ENCODE results near the gene PCGF3. TPM values are rescaled to one million over a fixed set of nuclear protein-coding genes. Genes with fewer than 3 reads are reported as not detected.

The PCGF3 gene
- total RNA-seq, 1 experiment from 2014 or later: 66.3 TPM

DNA sequence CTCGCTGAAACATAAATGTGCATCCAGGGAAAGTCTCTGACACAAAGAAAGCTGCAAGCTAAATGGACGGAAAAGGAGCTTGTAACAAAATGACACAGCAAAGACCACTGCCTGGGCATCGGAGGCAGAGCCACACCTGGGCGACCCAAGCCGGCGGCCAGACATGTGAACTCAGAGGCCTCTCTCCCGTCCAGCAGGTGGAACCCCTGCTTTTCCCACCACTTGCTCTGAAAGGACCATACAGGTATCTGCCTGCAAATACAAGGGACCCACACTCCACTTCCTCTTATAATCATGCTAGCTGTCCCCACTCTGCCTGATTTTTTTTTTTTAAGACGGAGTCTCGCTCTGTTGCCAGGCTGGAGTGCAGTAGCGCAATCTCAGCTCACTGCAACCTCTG is 108.3 kb downstream of the PCGF3 start:
- Histone ChIP-seq H3K27ac (ENCODE audit: low read depth, low read length) (no peak overlapping the region), H3K9ac (ENCODE audit: low read length) (0 out of 2 replicates have a peak overlapping the region, but pooled peaks have one; percentile 9), H3K4me1 (ENCODE audit: control insufficient read depth in 1 of 2, insufficient read depth in 2 of 2, low read length in 2 of 2) (peaks cover 9 to 19% of the 10 kb centered on the region in 2 experiments), H3K79me2 (ENCODE audit: insufficient read depth, low read length) (no peaks in the 10 kb centered on the region), H4K20me1 (ENCODE audit: insufficient read depth) (no peaks in the 10 kb centered on the region), H3K9me3 (ENCODE audit: control insufficient read depth in 1 of 2, insufficient read depth in 1 of 2, low read depth in 1 of 2, low read length in 2 of 2) (no peaks in the 10 kb centered on the region), H3K27me3 (ENCODE audit: insufficient read depth, low read length) (no peaks in the 10 kb centered on the region), H3K4me3 (replicated peaks in 1 of 2; ENCODE audit: low read depth in 1 of 2, low read length in 2 of 2) (no peak overlapping the region), H3K4me2 (ENCODE audit: low read length) (peak overlapping the region; percentile 48), H3K36me3 (ENCODE audit: control insufficient read depth in 1 of 2, insufficient read depth in 2 of 2, low read length in 2 of 2) (no peaks in the 10 kb centered on the region), H3K9me2 (ENCODE audit: insufficient read depth) (no peaks in the 10 kb centered on the region), H2AFZ (ENCODE audit: low read depth, low read length, poor library complexity, severe bottlenecking) (no peak overlapping the region)
- no TSS peak for BruUV-seq (replicated peaks)
- RAD21 ChIA-PET (ENCODE audit: low non-redundant PET in 1 of 2, low total read pairs in 2 of 2, uncharacterized antibody in 2 of 2, unreplicated experiment in 2 of 2): no interaction called here
- intact Hi-C loops (cut with micrococcal nuclease): no loop called here
- POLR2A ChIA-PET: no interaction called here
- ATAC-seq: peak; percentile 69
- TF ChIP-seq FOSL1 (IDR thresholded peaks at IDR 0.05; ENCODE audit: low read depth) (no peak), CEBPB (IDR thresholded peaks at IDR 0.05; ENCODE audit: low read depth) (no peak), SIN3A (IDR thresholded peaks at IDR 0.05; ENCODE audit: low read depth) (no peak), RAD21 (IDR thresholded peaks at IDR 0.05; ENCODE audit: low read depth) (peak; percentile 59), ZFX (IDR thresholded peaks at IDR 0.05) (no peak), ZNF274 (IDR thresholded peaks at IDR 0.05; ENCODE audit: low read depth, low read length) (no peak)
- TF ChIP-seq, protein P1, sequence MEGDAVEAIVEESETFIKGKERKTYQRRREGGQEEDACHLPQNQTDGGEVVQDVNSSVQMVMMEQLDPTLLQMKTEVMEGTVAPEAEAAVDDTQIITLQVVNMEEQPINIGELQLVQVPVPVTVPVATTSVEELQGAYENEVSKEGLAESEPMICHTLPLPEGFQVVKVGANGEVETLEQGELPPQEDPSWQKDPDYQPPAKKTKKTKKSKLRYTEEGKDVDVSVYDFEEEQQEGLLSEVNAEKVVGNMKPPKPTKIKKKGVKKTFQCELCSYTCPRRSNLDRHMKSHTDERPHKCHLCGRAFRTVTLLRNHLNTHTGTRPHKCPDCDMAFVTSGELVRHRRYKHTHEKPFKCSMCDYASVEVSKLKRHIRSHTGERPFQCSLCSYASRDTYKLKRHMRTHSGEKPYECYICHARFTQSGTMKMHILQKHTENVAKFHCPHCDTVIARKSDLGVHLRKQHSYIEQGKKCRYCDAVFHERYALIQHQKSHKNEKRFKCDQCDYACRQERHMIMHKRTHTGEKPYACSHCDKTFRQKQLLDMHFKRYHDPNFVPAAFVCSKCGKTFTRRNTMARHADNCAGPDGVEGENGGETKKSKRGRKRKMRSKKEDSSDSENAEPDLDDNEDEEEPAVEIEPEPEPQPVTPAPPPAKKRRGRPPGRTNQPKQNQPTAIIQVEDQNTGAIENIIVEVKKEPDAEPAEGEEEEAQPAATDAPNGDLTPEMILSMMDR (IDR thresholded peaks at IDR 0.05 in 2 of 3, conservative IDR thresholded peaks at IDR 0.05 in 1 of 3; ENCODE audit: borderline replicate concordance in 1 of 3, insufficient read depth in 1 of 3, low read depth in 2 of 3, low read length in 2 of 3): peak; percentile 16 to 20 (median 18); a peak in 2 of 6 replicates
- CTCF ChIA-PET: no interaction called here
- no peak for DNase-seq (ENCODE audit: low read depth, low spot score)

DNA sequence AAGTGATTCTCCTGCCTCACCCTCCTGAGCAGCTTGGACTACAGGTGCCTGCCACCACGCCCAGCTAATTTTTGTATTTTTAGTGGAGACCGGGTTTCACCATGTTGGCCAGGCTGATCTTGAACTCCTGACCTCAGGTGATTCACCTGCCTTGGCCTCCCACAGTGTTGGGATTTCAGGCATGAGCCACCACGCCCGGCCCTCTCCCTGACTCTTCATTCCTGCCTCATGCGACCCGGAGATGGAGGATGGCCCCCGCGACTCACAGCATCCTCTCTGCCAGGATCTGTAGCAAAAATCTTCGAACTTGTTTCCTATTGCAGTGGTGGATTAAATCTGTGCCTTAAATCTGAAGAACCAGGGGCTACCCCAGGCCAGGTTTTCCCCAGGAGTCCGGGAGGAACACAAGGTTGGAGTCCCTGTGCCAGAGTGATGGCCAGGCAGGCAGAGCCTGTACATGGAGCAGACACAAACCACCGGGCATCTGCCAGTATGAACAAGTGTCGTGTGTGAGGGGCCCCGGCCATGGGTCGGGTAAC is 108.7 kb downstream of the PCGF3 start:
- Histone ChIP-seq H3K9ac (ENCODE audit: low read length) (0 out of 2 replicates have a peak overlapping the region, but pooled peaks have one; percentile 9), H3K4me1 (ENCODE audit: control insufficient read depth in 1 of 2, insufficient read depth in 2 of 2, low read length in 2 of 2) (peaks cover 9 to 19% of the 10 kb centered on the region in 2 experiments), H4K20me1 (ENCODE audit: insufficient read depth) (no peaks in the 10 kb centered on the region), H3K27me3 (ENCODE audit: insufficient read depth, low read length) (no peaks in the 10 kb centered on the region), H2AFZ (ENCODE audit: low read depth, low read length, poor library complexity, severe bottlenecking) (no peak overlapping the region), H3K79me2 (ENCODE audit: insufficient read depth, low read length) (no peaks in the 10 kb centered on the region), H3K4me3 (replicated peaks in 1 of 2; ENCODE audit: low read depth in 1 of 2, low read length in 2 of 2) (no peak overlapping the region), H3K36me3 (ENCODE audit: control insufficient read depth in 1 of 2, insufficient read depth in 2 of 2, low read length in 2 of 2) (no peaks in the 10 kb centered on the region), H3K27ac (ENCODE audit: low read depth, low read length) (no peak overlapping the region), H3K9me2 (ENCODE audit: insufficient read depth) (no peaks in the 10 kb centered on the region), H3K4me2 (ENCODE audit: low read length) (peak overlapping the region; percentile 48), H3K9me3 (ENCODE audit: control insufficient read depth in 1 of 2, insufficient read depth in 1 of 2, low read depth in 1 of 2, low read length in 2 of 2) (no peaks in the 10 kb centered on the region)
- ChIA-PET CTCF (no interaction called here), RAD21 (ENCODE audit: low non-redundant PET in 1 of 2, low total read pairs in 2 of 2, uncharacterized antibody in 2 of 2, unreplicated experiment in 2 of 2) (no interaction called here), POLR2A (no interaction called here)
- no TSS peak for BruUV-seq (replicated peaks)
- peak; percentile 72 for ATAC-seq
- intact Hi-C loops (cut with micrococcal nuclease): no loop called here
- no peak for DNase-seq (ENCODE audit: low read depth, low spot score)
- TF ChIP-seq SRF (IDR thresholded peaks at IDR 0.05; ENCODE audit: low read depth) (no peak), ELF1 (IDR thresholded peaks at IDR 0.05; ENCODE audit: borderline replicate concordance, low read depth) (no peak), EZH2phosphoT487 (IDR thresholded peaks at IDR 0.05; ENCODE audit: borderline replicate concordance) (no peak), CBX3 (IDR thresholded peaks at IDR 0.05; ENCODE audit: low read depth) (no peak), ZFX (IDR thresholded peaks at IDR 0.05) (no peak), POLR2AphosphoS5 (IDR thresholded peaks at IDR 0.05; ENCODE audit: low read depth, low read length) (no peak), EZH2 (IDR thresholded peaks at IDR 0.05) (no peak)
- TF ChIP-seq, protein P2, sequence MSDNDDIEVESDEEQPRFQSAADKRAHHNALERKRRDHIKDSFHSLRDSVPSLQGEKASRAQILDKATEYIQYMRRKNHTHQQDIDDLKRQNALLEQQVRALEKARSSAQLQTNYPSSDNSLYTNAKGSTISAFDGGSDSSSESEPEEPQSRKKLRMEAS (IDR thresholded peaks at IDR 0.05): no peak
- TF ChIP-seq, protein P3, sequence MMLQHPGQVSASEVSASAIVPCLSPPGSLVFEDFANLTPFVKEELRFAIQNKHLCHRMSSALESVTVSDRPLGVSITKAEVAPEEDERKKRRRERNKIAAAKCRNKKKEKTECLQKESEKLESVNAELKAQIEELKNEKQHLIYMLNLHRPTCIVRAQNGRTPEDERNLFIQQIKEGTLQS (IDR thresholded peaks at IDR 0.05): no peak
- TF ChIP-seq, protein P4, sequence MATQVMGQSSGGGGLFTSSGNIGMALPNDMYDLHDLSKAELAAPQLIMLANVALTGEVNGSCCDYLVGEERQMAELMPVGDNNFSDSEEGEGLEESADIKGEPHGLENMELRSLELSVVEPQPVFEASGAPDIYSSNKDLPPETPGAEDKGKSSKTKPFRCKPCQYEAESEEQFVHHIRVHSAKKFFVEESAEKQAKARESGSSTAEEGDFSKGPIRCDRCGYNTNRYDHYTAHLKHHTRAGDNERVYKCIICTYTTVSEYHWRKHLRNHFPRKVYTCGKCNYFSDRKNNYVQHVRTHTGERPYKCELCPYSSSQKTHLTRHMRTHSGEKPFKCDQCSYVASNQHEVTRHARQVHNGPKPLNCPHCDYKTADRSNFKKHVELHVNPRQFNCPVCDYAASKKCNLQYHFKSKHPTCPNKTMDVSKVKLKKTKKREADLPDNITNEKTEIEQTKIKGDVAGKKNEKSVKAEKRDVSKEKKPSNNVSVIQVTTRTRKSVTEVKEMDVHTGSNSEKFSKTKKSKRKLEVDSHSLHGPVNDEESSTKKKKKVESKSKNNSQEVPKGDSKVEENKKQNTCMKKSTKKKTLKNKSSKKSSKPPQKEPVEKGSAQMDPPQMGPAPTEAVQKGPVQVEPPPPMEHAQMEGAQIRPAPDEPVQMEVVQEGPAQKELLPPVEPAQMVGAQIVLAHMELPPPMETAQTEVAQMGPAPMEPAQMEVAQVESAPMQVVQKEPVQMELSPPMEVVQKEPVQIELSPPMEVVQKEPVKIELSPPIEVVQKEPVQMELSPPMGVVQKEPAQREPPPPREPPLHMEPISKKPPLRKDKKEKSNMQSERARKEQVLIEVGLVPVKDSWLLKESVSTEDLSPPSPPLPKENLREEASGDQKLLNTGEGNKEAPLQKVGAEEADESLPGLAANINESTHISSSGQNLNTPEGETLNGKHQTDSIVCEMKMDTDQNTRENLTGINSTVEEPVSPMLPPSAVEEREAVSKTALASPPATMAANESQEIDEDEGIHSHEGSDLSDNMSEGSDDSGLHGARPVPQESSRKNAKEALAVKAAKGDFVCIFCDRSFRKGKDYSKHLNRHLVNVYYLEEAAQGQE (IDR thresholded peaks at IDR 0.05; ENCODE audit: low read depth): no peak
